Hematopoietic multipotent progenitor cell treated with erythropoietin and hydrocortisone succinate and interleukin-3 and kit ligand, for 6 days (in vitro differentiated cells): ENCODE data around the gene FAM204A.

Experiments
- DNase-seq: peaks from one replicate; pipeline ENCODE4 v3.0.0-alpha.2; 2015

Gene FAM204A

DNA sequence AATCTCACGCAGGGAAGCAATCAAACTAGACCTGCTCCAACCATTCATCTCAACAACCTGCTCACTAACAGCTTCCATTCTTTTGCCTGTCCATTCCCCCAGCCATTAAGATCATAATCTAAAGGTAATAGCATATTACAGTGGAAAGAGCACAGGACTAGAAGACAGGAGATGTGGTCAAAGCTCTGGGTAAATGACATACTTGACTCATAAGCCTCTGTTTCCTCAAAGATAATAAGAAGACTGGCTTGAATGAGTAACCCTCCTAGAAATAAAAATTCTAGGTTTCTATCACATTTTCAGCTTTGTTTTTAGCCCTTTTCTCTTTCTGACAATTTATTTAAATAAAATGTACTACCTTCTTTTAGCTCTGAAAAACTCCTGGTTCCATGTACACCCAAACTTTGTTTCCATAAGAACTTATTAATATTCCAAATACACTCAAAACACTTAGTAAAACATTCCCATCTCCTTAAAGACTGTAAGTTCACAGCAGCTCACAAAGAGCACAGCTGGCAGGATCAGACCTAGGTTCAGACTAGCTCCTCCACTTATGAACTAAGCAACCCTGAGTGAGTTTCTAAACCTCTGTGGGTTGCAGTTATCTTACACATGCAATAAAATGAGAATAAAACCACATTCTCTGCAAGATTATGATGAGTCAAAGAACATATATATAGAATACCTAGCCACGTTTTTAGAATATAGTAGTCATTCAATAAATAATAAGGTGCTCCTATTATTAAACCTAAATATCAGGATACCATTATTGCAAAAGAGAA, 11.6 kb downstream of the FAM204A start:
- peak; percentile 39 for DNase-seq

- DNase-seq: no peak
Measured at GRCh38 chr10:118324140-118324539, 18.0 kb downstream of the FAM204A start.

GRCh38 chr10:118321724-118322575, 20.2 kb downstream of the FAM204A start:
- no peak for DNase-seq

DNA sequence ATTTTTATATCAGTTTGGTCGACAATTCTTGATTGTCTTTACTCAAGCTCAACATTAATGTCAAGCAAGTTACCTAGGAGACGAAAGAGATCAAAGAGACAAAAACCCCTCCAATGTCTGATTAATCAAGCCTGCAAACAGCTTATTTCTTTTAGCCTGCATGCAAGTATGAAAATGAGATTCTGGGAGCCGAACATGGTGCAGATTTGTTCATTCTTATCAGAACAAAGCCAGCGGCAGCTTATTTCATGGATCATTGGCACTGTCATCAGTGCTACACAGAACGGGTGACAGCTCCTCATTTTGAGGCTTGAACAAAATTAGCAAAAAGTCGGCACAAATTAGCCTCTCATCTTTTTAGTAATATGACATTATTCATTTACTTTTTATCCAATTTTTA, 26.5 kb downstream of the FAM204A start:
- no peak for DNase-seq

DNA sequence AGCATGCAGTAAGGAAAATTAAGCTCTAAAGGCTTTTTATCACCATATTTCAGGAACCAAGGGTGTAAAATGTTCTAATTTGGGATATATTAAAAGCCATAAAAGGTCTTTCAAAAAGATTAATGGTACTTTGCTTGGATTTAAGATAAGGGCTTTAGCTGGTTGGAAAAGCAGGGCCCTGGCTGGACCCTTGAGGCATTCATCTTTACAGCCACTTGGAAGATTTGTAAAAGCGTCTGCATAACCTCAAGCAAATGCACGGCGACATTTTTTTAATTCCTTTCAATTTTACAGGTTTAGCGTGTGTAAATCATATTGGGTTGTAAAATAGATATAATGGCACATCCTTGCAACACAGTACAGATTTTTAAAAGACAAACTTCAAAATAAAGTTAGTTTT, 27.2 kb downstream of the FAM204A start:
- no peak for DNase-seq

- DNase-seq: no peak
Measured at GRCh38 chr10:118311505-118311904, 30.6 kb downstream of the FAM204A start.

- no peak for DNase-seq
Measured at GRCh38 chr10:118310822-118311221, 31.3 kb downstream of the FAM204A start.

DNA sequence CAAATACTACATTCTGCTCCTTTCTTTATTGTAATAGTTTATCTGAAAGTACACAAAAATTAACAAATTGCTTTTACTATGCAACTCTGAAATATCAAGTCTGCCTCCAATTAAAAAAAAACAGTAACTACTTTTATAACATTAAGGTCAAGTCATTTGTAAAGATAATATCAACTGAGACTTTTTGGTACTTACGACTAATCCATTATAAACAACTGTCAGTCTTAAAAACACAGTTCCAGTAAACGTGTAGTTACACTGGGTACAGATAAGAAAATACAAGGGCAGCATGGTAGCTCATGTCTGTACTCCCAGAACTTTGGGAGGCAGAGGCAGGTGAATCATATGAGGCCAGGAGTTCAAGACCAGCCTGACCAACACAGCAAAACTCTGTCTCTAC, 32.2 kb downstream of the FAM204A start:
- DNase-seq: no peak

DNA sequence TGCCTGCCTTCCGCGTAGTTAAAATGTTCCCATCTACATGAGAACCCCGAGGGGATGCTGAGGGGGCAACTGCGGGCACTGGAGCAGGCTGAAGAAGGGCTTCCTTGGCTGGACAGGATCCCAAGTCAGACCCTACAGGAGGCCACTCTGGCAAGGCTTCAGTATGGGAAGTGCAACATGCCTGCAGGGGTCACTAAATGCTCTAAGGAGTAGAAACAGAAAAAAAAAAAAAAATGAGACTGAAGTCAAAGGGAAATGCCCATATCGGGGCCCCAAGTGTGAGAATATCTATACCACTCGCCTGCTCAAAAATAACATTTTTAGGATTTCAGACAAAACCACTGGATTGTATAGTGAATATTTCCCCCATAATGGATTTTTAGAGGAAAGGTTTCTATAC, 33.5 kb downstream of the FAM204A start:
- peak; percentile 18 for DNase-seq

DNA sequence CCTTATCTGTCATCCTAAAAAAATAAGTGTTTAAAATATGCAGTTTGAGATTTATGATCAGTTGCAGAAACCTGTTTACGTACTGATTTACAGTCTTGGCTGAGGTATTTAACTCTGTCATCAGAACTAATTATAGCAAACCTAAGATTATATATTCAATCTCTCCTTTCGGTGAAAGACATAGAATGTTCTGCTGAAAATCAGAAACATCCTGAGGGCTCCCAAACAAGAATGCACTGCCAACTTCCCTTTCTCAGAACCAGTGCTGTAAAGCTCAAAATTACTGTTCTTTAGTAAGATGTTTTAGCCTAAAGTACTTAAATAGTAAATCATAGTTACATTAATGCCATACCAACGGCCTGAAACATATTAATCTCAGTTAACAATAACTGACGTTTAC, 34.3 kb downstream of the FAM204A start:
- no peak for DNase-seq

GRCh38 chr10:118307220-118307619, 34.9 kb downstream of the FAM204A start:
- no peak for DNase-seq

- no peak for DNase-seq
Measured at GRCh38 chr10:118305730-118306129, 36.4 kb downstream of the FAM204A start.

GRCh38 chr10:118304521-118304920, 37.6 kb downstream of the FAM204A start:
- DNase-seq: no peak

- DNase-seq: no peak
Measured at GRCh38 chr10:118301211-118301610, 40.9 kb downstream of the FAM204A start.

- DNase-seq: no peak
Measured at GRCh38 chr10:118300320-118300719, 41.8 kb downstream of the FAM204A start.

GRCh38 chr10:118298787-118299186, 43.3 kb downstream of the FAM204A start:
- DNase-seq: no peak

- no peak for DNase-seq
Measured at GRCh38 chr10:118291122-118291521, 51.0 kb downstream of the FAM204A start.

DNA sequence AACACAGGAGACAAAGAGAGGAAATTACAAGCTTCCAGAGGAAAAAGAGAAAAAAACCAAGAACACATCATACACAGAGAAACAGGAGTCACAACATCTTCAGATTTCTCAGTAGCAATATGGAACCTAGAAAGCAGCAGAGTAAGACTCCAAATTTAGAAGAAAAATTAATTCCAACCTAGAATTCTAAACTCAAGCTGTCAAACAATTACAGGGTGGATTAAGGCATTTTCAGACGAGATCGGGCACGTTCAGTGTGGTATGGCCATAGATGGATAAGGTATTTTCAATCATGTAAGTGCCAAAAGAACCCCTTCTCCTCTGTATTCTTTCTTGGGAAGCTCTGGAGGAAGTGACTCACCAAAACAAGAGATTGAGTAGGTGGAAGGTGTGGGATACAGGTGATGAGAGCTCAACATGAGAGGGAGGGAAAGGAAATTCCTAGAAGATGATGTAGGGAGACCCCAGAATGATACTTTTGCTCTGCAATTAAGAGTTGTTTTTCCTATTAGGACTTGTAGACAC, 51.6 kb downstream of the FAM204A start:
- no peak for DNase-seq

DNA sequence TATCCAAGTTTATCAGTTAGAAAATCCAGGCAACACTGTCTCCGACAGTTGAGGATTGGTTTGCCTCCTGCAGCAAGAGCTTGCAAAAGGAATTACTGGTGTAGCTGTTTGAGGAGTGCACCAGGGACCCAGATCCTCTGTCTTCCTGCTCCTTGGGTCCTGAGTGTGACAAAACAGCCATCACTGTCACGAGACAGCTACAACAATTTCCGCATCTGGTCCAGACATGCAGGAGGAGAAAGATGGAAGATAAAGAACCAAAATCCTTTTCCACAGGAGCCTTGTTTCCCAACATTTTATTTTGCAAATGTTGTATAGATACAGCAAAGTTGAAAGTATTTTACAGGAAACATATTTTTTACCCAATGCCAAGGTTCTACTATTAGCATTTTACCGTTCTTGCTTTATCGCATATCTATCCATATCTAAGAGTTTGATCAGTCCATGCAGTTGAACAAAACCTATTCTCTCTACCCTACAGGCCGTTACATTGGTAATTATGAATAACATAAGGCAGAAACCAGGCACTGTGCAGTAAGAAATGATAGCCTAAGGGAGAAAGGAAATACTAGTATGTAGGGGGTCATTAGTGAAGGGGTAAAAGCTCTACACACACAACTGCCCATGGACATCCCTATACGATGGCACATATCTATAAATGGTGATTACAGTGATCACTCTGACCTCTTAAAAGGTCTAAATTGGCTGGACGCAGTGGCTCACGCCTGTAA, 54.9 kb downstream of the FAM204A start:
- no peak for DNase-seq

- DNase-seq: no peak
Measured at GRCh38 chr10:118286051-118286838, 55.9 kb downstream of the FAM204A start.

- DNase-seq: no peak
Measured at GRCh38 chr10:118282670-118283069, 59.5 kb downstream of the FAM204A start.

DNA sequence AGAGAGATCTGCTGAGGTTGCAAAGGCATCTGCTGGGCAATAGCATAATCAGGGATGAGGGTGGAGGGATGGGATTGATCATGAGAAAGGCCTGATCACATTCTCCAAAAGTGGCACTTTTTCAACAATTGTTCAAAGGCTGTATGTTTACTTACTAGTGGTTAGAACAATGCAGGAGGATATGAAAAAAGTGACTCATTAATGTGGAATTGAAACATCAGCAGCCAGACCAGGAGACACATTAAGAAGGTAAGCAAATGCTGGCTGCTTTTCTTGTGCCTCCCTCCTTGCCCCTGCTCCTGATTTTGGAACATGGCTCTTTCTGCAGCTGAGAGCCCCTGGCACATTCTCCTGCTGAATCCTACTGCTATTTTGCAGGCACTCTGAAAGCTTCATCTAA, 63.5 kb downstream of the FAM204A start:
- DNase-seq: no peak
